Lower lobe of right lung (tissue), 2 donors: Measurements from ENCODE around the gene OTUB1. TPM values are rescaled to one million over a fixed set of nuclear protein-coding genes. Genes with fewer than 3 reads are reported as not detected.

Experiments
- ATAC-seq, 2 donors: fragments of 200-7000 bp; cut with Tn5 transposase; one replicate each; pipeline ENCODE4 v1.9.1; 2020 to 2022; ENCODE audit warnings: mild to moderate bottlenecking in 2 of 2, moderate library complexity in 2 of 2
- DNase-seq: peaks from one replicate; pipeline ENCODE4 v3.0.0-alpha.2; 2020
- H3K27ac ChIP-seq: fragments of 200-600 bp; one replicate; pipeline ENCODE4 v1.8.0; 2022
- H3K27me3 ChIP-seq: fragments of 200-600 bp; one replicate; pipeline ENCODE4 v1.8.0; 2022; ENCODE audit warnings: low read depth
- H3K36me3 ChIP-seq: fragments of 200-600 bp; one replicate; pipeline ENCODE4 v1.8.0; 2022; ENCODE audit warnings: mild to moderate bottlenecking
- H3K4me1 ChIP-seq: fragments of 200-600 bp; one replicate; pipeline ENCODE4 v1.8.0; 2022
- H3K4me3 ChIP-seq: fragments of 200-600 bp; one replicate; pipeline ENCODE4 v1.8.0; 2022; ENCODE audit warnings: mild to moderate bottlenecking
- H3K9me3 ChIP-seq: fragments of 200-600 bp; one replicate; pipeline ENCODE4 v1.8.0; 2022
- CTCF ChIP-seq: fragments of 200-600 bp; IDR thresholded peaks from one replicate; pipeline ENCODE4 v1.8.0; 2022; ENCODE audit warnings: antibody characterized with exemption, mild to moderate bottlenecking
- intact Hi-C: fragments of 100-400 bp; cut with DNase I; formaldehyde crosslinking; loops from one replicate; pipeline ENCODE4 v1.11.0; 2022
- total RNA-seq: library from RNA; stranded (reverse); fragmentation: NEBNext Ultra II Directional; extraction: Animal tissue kit (Norgen Biotek cat#: 25700); gene quantifications from one replicate; pipeline ENCODE4 v1.2.1, GENCODE V29; 2021
- donor health status: DM: no; HTN: yes; CAD: no; lungs with severe emphysema.

Gene OTUB1
- total RNA-seq, 1 donor from 2014 or later: 61.9 TPM

DNA sequence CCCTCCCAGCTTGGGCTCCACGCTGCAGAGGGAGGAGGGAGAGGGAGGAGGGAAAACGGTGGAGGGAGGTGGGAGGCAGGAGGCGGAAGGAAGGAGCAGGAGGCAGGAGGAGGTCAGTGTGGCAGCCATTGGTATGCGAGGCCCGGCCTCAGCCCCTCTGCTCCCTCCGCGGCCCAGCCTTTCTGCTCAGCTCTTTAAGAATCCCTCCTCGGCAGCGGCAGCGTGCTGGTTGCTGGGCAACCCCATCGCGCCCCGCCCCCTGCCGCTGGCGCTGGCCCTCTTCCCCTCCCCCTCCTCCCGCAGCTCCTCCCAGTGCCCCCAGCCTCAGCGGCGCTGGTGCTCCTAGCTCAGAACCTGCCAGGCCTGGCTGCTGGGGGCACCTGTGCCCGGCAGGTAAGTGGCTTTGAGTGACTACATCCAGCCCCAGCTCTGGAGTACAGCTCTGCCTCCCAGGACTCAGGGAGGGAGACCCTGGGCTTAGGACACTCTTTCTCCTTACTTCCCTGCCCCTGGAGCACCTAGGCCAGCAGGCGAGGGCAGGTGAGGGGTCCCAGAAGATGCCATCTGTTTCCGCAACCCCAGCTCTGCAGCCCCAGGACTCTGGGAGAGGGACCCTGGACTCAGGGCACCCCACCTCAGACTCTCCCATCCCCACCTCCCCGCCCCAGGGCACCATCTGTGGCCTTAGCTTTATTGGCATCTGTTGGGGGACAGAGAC is 42.3 kb downstream of the OTUB1 start:
- Histone ChIP-seq H3K36me3 (no peaks in the 10 kb centered on the region), H3K27me3 (peaks cover 9% of the 10 kb centered on the region), H3K4me3 (no peak overlapping the region), H3K4me1 (peaks cover 12% of the 10 kb centered on the region), H3K27ac (no peak overlapping the region), H3K9me3 (no peaks in the 10 kb centered on the region)
- TF ChIP-seq CTCF: no peak
- intact Hi-C loops: no loop called here
- no peak for DNase-seq
- ATAC-seq: peak in 1 of 2 donors; percentile 15

GRCh38 chr11:64029773-64030172 is 43.5 kb downstream of the OTUB1 start:
- no peak for ATAC-seq
- Histone ChIP-seq H3K27ac (no peak overlapping the region), H3K9me3 (no peaks in the 10 kb centered on the region), H3K4me1 (peaks cover 12% of the 10 kb centered on the region), H3K4me3 (no peak overlapping the region), H3K27me3 (peaks cover 21% of the 10 kb centered on the region), H3K36me3 (no peaks in the 10 kb centered on the region)
- DNase-seq: no peak
- no peak for TF ChIP-seq CTCF
- intact Hi-C loops: no loop called here

DNA sequence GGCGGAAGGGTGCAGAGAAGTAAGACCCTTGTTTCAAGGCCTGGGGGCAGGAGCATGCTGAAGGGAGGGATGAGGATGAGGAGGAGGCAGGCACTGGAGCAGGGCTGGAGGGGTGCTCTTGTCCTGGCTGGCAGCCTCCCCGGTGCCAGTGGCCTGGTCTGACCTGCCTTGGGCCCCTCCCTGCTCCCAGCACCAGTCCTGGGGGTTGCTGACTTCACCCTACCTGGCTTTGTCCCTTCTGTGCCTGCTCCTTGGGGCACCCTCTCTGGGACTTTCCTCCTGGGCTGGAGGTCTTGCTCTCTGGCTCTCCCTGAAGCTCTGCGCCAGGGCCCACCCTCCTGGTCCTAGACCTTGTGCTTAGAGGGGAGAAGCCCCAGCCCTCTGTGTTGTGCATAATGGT is 44.8 kb downstream of the OTUB1 start:
- intact Hi-C loops: no loop called here
- no peak overlapping the region for H3K27ac ChIP-seq
- peaks cover 20% of the 10 kb centered on the region for H3K4me1 ChIP-seq
- no peaks in the 10 kb centered on the region for H3K9me3 ChIP-seq
- ATAC-seq (no peak), DNase-seq (no peak)
- TF ChIP-seq CTCF: no peak
- H3K4me3 ChIP-seq: no peak overlapping the region
- H3K36me3 ChIP-seq: no peaks in the 10 kb centered on the region
- H3K27me3 ChIP-seq: peaks cover 29% of the 10 kb centered on the region

GRCh38 chr11:64032050-64032449 is 45.8 kb downstream of the OTUB1 start:
- Histone ChIP-seq H3K27me3 (peaks cover 40% of the 10 kb centered on the region), H3K9me3 (no peaks in the 10 kb centered on the region), H3K36me3 (no peaks in the 10 kb centered on the region), H3K27ac (no peak overlapping the region), H3K4me3 (no peak overlapping the region), H3K4me1 (peaks cover 30% of the 10 kb centered on the region)
- TF ChIP-seq CTCF: no peak
- intact Hi-C loops: no loop called here
- ATAC-seq (no peak), DNase-seq (no peak)

DNA sequence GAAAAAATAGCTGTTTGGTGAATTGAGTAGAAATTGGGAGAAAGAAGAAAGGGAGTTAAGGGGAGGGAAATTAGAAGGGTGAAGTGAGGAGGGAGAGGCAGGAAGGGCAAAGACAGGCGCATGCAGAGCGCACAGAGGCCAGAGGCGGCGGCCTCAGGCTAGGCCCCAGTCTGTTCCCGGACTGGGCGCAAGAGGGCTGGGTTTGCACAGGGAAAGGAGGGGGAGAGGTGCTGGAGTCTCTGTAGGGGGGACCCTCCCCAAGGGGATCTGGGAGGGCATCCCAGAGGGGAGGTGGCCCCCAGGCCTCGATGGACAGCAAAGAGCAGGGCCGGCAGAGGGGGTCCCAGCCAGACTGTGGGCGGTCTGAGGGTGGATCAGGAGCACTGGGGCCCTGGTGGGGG is 48.2 kb downstream of the OTUB1 start:
- no peaks in the 10 kb centered on the region for H3K9me3 ChIP-seq
- intact Hi-C loops: no loop called here
- peaks cover 17% of the 10 kb centered on the region for H3K4me1 ChIP-seq
- no peak for DNase-seq
- peaks cover 49% of the 10 kb centered on the region for H3K27me3 ChIP-seq
- H3K36me3 ChIP-seq: no peaks in the 10 kb centered on the region
- H3K4me3 ChIP-seq: no peak overlapping the region
- ATAC-seq: no peak
- H3K27ac ChIP-seq: no peak overlapping the region
- TF ChIP-seq CTCF: no peak
